GM21529 (cell line): ENCODE results near the gene ROBO2.

Source experiments
- ATAC-seq: cut with Tn5 transposase; IDR thresholded peaks from one replicate; pipeline ENCODE4 v1.9.1; 2021; ENCODE audit not compliant: unreplicated experiment

ROBO2 gene

GRCh38 chr3:77324105-77324504, 284.2 kb downstream of the ROBO2 start:
- ATAC-seq = no peak

GRCh38 chr3:77325280-77325679, 285.4 kb downstream of the ROBO2 start:
- ATAC-seq = no peak

- ATAC-seq = no peak
Measured at GRCh38 chr3:77325702-77326101, 285.8 kb downstream of the ROBO2 start.

GRCh38 chr3:77326586-77326985, 286.7 kb downstream of the ROBO2 start:
- no peak for ATAC-seq

- no peak for ATAC-seq
Measured at GRCh38 chr3:77328690-77329089, 288.8 kb downstream of the ROBO2 start.

- no peak for ATAC-seq
Measured at GRCh38 chr3:77329116-77329515, 289.2 kb downstream of the ROBO2 start.

GRCh38 chr3:77338195-77338594, 298.3 kb downstream of the ROBO2 start:
- ATAC-seq = no peak

GRCh38 chr3:77342027-77342426, 302.1 kb downstream of the ROBO2 start:
- ATAC-seq = no peak

GRCh38 chr3:77342688-77343087, 302.8 kb downstream of the ROBO2 start:
- no peak for ATAC-seq

GRCh38 chr3:77345009-77345408, 305.1 kb downstream of the ROBO2 start:
- no peak for ATAC-seq

- no peak for ATAC-seq
Measured at GRCh38 chr3:77348244-77348855, 308.5 kb downstream of the ROBO2 start.

- no peak for ATAC-seq
Measured at GRCh38 chr3:77354958-77355357, 315.1 kb downstream of the ROBO2 start.

- ATAC-seq = no peak
Measured at GRCh38 chr3:77362936-77363335, 323.0 kb downstream of the ROBO2 start.

GRCh38 chr3:77365152-77365551, 325.3 kb downstream of the ROBO2 start:
- ATAC-seq = no peak

- ATAC-seq = no peak
Measured at GRCh38 chr3:77370413-77370812, 330.5 kb downstream of the ROBO2 start.

- ATAC-seq = no peak
Measured at GRCh38 chr3:77372018-77372417, 332.1 kb downstream of the ROBO2 start.

- ATAC-seq = no peak
Measured at GRCh38 chr3:77372634-77373346, 332.9 kb downstream of the ROBO2 start.

- ATAC-seq = no peak
Measured at GRCh38 chr3:77373619-77374018, 333.7 kb downstream of the ROBO2 start.

GRCh38 chr3:77376511-77376910, 336.6 kb downstream of the ROBO2 start:
- no peak for ATAC-seq

GRCh38 chr3:77377717-77378116, 337.8 kb downstream of the ROBO2 start:
- ATAC-seq = no peak

GRCh38 chr3:77380136-77380535, 340.2 kb downstream of the ROBO2 start:
- ATAC-seq = no peak

GRCh38 chr3:77381431-77381830, 341.5 kb downstream of the ROBO2 start:
- ATAC-seq = no peak

- ATAC-seq = no peak
Measured at GRCh38 chr3:77392181-77392580, 352.3 kb downstream of the ROBO2 start.
